Gastroesophageal sphincter (tissue), 4 donors: Measurements from ENCODE around the gene UBE2J2. TPM values are rescaled to one million over a fixed set of nuclear protein-coding genes. Genes with fewer than 3 reads are reported as not detected.

Experiments used
- ATAC-seq: fragments of 150-250 bp; one replicate; pipeline ENCODE4 v1.9.1; 2016; ENCODE audit warnings: mild to moderate bottlenecking, moderate library complexity
- H3K27ac ChIP-seq, 4 donors: fragments of 200-600 bp; sonication (generic) in 3 of 4; 1 replicate in 3 of 4; 2 replicates in 1 of 4; pipeline ENCODE4 v1.5.1; 2016 to 2019
- H3K27me3 ChIP-seq: fragments of 200-600 bp; sonication (generic); one replicate; pipeline ENCODE4 v1.5.1; 2019
- H3K36me3 ChIP-seq, 2 donors: fragments of 200-600 bp; sonication (generic); one replicate each; pipeline ENCODE4 v1.5.1; 2019; ENCODE audit warnings: control low read depth in 1 of 2
- H3K4me1 ChIP-seq, 3 donors: fragments of 200-600 bp; sonication (generic); 1 replicate in 2 of 3; 2 replicates in 1 of 3; pipeline ENCODE4 v1.5.1; 2016 to 2019; ENCODE audit warnings: control low read depth in 2 of 3
- H3K4me3 ChIP-seq, 2 donors: fragments of 200-600 bp; sonication (generic); one replicate each; pipeline ENCODE4 v1.5.1; 2019; ENCODE audit warnings: mild to moderate bottlenecking in 1 of 2, moderate library complexity in 1 of 2
- H3K9me3 ChIP-seq, 3 donors: fragments of 200-600 bp; sonication (generic); one replicate each; pipeline ENCODE4 v1.5.1; 2017 to 2019; ENCODE audit warnings: control low read depth in 2 of 3
- CTCF ChIP-seq, 4 experiments: fragments of 200-600 bp in 2 of 4; fragments of 450-650 bp in 2 of 4; sonication (generic) in 1 of 4; IDR thresholded peaks; one replicate each; pipeline ENCODE4 v1.5.1; 2017 to 2019; ENCODE audit warnings: antibody characterized with exemption in 4 of 4, mild to moderate bottlenecking in 2 of 4, moderate library complexity in 2 of 4
- EP300 ChIP-seq: sonication (generic); formaldehyde crosslinking; IDR thresholded peaks from one replicate; pipeline ENCODE4 v1.6.1; 2017; ENCODE audit warnings: antibody characterized with exemption, mild to moderate bottlenecking
- POLR2A ChIP-seq, 2 donors: fragments of 450-650 bp; IDR thresholded peaks; one replicate each; pipeline ENCODE4 v1.6.1; 2017; ENCODE audit warnings: antibody characterized with exemption in 2 of 2, mild to moderate bottlenecking in 2 of 2, moderate library complexity in 1 of 2
- POLR2AphosphoS5 ChIP-seq: sonication (generic); formaldehyde crosslinking; IDR thresholded peaks from one replicate; pipeline ENCODE4 v1.6.1; 2017; ENCODE audit warnings: antibody characterized with exemption
- WGBS, 2 donors: methylation state at CpG; one replicate each; pipeline ENCODE4 v1.1.5; 2018; ENCODE audit warnings: low coverage in 1 of 2; 5-methylcytosine and 5-hydroxymethylcytosine counted together
- total RNA-seq, 4 donors: library from RNA; depleted of rRNA; stranded (reverse); fragments of >200 nt; gene quantifications; one replicate each; pipeline ENCODE4 v1.1.0, GENCODE V29; 2016

UBE2J2 gene
- total RNA-seq, 4 donors from 2014 or later, result 28.1 to 47.0 (median 37.9) TPM

GRCh38 chr1:1256956-1257871 is 16.4 kb downstream of the UBE2J2 start:
- no peaks in the 10 kb centered on the region for H3K4me1 ChIP-seq
- H3K9me3 ChIP-seq, result no peaks in the 10 kb centered on the region
- peaks cover 0 to 98% of the 10 kb centered on the region in 2 donors for H3K36me3 ChIP-seq
- WGBS, 2 donors, result 89% methylated on average over 16 to 22 of the region's 31 CpGs
- no peak overlapping the region for H3K27ac ChIP-seq
- H3K27me3 ChIP-seq, result no peaks in the 10 kb centered on the region
- no peak overlapping the region for H3K4me3 ChIP-seq
- TF ChIP-seq CTCF (IDR thresholded peaks at IDR 0.05), result no peak
- no peak for ATAC-seq

DNA sequence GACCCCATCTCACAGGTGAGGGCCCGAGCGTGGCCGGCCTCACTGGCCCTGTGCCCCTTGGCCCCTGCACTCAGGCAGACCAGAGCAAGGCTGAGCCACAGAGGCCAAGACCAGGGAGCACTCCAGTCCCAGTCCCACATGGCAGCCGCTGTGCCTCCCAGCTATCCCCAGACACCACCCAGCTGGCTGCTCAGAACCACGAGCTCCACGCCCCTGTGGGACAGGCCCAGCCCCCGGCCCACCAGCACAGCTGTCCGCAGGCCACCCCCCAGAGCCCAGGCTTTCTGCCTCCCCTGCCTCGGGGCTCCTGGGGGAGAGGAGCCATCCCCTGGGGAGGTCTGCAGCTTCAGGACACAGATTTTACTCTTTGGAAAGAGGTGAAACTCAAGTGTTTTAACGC is 18.0 kb downstream of the UBE2J2 start:
- TF ChIP-seq POLR2AphosphoS5 (no peak), CTCF (IDR thresholded peaks at IDR 0.05) (no peak), EP300 (no peak), POLR2A (IDR thresholded peaks at IDR 0.05) (no peak)
- Histone ChIP-seq H3K4me3 (no peak overlapping the region), H3K27ac (no peak overlapping the region), H3K4me1 (no peaks in the 10 kb centered on the region), H3K36me3 (peaks cover 0 to 97% of the 10 kb centered on the region in 2 donors), H3K27me3 (no peaks in the 10 kb centered on the region), H3K9me3 (no peaks in the 10 kb centered on the region)
- WGBS, 2 donors, result 75 to 100% methylated on average over 1 to 2 of the region's 10 CpGs
- ATAC-seq, result no peak

DNA sequence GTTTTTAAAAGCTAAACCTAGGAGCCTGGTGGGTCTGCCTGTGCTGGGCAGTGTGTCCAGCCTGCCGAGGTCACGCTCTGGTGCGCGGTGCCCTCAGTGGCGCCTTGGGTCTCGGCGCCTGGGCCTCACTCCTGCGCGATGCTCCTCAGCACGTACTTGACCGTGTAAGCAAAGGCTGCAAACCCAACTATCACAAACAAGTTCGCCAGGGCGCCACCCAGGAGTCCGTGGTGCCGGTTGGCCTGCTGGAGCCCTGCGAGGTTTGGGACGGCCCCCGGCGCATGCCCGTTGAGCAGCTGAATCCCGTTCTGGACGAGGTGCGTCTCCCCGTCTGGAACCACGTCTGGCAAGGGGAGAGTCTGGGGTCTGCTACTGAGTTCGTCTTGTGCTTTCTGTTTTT is 18.6 kb downstream of the UBE2J2 start:
- 98% methylated on average over 8 of the region's 26 CpGs; no CpG with 5 or more reads in 1 of the 2 donors for WGBS, 2 donors
- Histone ChIP-seq H3K27ac (no peak overlapping the region), H3K4me1 (no peaks in the 10 kb centered on the region), H3K9me3 (no peaks in the 10 kb centered on the region), H3K27me3 (no peaks in the 10 kb centered on the region), H3K36me3 (peaks cover 0 to 94% of the 10 kb centered on the region in 2 donors), H3K4me3 (no peak overlapping the region)
- TF ChIP-seq EP300 (no peak), CTCF (IDR thresholded peaks at IDR 0.05) (no peak), POLR2A (IDR thresholded peaks at IDR 0.05) (no peak), POLR2AphosphoS5 (no peak)
- no peak for ATAC-seq

DNA sequence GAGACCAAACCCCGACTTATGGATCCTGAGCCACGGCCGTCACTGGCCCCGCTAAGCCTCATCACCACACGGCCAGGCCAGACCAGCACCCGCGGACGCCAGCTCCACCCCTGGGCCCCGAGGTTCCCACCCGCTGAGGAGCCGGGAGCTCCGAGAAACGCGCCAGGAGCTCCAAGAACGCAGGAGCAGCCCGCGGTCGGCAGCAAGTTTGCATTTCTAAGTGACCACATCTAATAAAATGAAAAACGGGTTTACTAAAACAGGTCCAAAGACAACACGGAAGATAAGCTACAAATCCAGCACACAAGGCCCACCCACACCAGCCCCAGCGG is 19.0 kb downstream of the UBE2J2 start:
- WGBS, 2 donors, result 86% methylated on average over 3 of the region's 21 CpGs; no CpG with 5 or more reads in 1 of the 2 donors
- H3K27me3 ChIP-seq, result no peaks in the 10 kb centered on the region
- no peak for TF ChIP-seq POLR2AphosphoS5
- no peak for TF ChIP-seq EP300
- TF ChIP-seq CTCF (IDR thresholded peaks at IDR 0.05), result no peak
- TF ChIP-seq POLR2A (IDR thresholded peaks at IDR 0.05), result no peak
- no peak overlapping the region for H3K27ac ChIP-seq
- peaks cover 0 to 90% of the 10 kb centered on the region in 2 donors for H3K36me3 ChIP-seq
- no peak overlapping the region for H3K4me3 ChIP-seq
- H3K4me1 ChIP-seq, result no peaks in the 10 kb centered on the region
- ATAC-seq, result no peak
- H3K9me3 ChIP-seq, result no peaks in the 10 kb centered on the region
